Activated T-cell treated with anti-CD3 and anti-CD28 coated beads for 1 hour (primary cell): ENCODE measurements around the gene CBLN1.

ENCODE experiments used
- DNase-seq: peaks from one replicate; pipeline ENCODE4 v3.0.0-alpha.2; 2020; ENCODE audit warnings: low read depth

Gene CBLN1

DNA sequence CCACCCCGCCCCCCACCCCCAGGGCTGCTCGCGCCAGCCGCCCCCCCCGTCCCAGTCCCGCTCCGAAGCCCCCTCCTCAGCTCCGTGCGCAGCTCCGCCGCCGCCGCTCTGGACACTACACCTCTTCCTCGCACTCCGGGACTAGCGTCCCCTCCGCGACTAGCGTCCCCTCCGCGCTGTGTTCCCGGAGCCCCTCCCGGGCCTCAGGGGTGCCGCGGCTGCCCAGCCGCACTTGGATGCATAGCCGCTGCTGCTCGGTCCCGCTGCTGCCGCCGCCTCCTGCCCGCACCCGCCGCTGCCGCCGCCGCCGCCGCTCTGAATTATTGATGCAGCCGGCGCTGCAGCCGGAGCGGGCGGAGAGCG is at the start of gene CBLN1:
TSS of gene CBLN1 (minus strand) at position 359 of the 363 bp plus-strand sequence. CDS start 373 bp downstream, outside the sequence.
- no peak for DNase-seq

DNA sequence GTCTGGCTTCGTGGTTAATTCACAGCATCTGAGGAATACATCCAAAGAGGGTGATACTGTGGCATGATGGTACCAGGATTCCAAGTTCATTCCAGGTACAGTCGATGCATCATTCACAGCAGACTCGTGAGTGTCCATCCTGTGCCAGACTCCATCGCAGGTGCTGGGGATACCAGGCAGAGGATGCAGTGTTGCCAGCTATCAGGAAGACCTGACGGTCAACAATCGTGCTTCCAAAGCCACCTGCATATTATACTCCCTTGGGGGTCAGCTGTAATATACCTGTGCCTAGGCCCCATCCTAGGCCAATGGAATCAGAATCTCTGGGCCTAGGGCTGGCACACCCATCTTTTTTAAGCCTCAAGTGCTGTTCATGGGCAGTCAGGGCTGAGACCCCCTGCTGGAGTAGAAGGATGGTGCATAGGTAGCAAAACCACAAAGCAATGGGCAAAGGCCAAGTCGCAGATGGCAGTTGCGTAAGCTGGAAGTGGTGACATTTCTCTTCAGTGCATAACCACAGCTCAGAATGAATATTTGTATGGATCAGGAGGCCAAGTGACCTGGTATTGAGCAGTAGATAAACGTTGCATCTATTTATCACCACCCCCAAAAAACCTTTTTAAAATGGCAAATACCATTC is 49.0 kb upstream of the CBLN1 start:
- DNase-seq = no peak

DNA sequence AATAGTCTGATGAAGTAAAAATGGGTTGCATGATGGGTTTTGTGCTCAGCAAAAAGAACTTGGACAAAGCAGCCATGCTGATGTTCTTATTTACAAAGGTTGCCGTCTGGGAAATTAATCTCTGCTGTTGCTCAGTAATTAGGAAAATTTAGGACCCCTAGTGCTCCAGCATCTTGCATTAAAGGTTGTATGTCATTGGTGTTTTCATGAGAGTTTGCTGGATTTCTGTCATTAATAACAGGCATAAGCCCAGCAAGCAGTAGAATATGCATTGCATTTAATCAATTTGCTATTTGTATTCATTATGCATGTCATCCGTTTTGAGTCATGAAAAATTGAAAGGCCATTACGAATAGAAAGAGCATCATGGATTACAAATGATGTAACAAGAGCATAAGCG is 46.7 kb upstream of the CBLN1 start:
- DNase-seq = no peak

DNA sequence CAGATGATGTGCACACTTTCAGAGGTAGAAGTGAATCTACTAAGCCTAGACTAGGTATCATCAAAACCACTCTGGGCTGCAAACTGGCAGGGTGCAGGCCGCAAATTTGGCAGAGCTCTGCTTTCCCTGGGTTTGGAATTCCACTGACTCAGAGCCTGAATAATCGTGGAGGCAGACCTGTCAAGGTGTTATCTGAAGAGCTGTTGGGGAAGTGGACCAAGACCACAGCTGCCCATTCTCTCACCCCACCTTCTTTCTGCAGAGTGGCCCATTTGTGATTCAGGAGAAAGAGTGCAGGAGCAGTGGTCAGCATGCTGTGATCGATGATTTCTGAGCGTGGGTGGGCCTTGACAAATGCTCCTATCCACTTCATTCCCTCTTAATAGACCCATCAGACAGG is 45.8 kb upstream of the CBLN1 start:
- no peak for DNase-seq

DNA sequence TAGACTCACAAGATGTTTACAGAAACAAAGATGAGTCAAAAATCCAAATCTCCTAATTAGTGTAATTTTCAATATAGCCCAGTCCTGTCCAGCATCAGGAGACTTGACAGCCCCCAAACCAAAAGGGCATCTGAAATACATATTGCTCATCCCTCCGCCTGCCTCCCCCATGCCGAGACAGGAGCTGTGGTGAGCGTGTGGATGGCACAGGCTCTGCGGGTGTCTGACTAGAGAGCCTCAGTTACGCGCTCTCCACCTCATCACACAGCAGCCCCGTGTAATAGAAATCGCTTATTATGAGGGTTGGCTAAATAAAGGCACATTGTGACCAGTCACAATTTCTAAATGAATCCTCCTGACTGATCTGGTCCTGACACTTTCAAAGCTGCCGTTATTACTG is 43.1 kb upstream of the CBLN1 start:
- no peak for DNase-seq

DNA sequence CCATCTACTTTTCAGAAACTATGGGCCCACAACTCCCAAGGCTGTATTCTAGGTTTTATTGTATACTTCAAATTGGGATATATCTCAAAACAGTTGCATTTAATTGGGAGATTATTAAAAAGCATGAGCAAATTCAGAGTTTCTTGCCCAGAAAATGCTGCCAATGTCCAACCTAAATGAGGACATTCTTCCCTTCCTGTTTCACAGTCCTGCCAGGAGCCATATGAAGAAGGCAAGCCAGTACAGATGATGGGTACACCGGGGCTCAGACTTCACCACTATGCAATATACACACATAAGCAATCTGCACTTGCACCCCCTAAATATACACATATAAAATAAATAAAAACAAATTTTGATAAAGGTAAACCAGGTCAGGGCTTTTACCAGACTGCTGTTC is 34.0 kb upstream of the CBLN1 start:
- DNase-seq = no peak

DNA sequence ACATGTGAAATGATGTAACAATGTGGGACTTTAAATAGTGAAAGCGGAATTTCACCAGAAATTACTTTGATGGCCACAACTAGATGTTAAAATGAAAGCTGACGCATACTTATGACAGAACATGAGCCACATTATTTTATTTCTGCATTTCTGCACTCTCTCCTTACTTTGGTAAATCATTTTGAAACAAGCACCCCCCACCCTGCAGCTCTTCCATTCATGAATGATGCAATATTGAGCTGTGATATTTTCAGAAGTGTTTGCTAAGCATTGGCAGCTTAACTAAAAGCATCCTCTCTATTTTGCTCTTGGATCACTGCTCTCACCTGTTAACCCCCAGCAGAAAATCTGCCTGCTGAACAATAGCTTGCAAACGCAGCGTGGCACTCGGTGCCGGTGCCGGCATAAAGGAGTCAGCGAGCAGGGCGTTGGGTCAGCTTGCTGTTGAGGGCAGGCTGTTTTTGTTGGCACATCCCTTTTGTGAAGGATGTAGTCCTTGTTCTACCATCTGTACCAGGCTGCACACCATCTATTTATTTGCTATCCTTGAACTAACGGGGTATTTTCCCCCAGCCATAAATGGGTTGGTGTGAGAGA is 30.8 kb upstream of the CBLN1 start:
- DNase-seq = no peak

DNA sequence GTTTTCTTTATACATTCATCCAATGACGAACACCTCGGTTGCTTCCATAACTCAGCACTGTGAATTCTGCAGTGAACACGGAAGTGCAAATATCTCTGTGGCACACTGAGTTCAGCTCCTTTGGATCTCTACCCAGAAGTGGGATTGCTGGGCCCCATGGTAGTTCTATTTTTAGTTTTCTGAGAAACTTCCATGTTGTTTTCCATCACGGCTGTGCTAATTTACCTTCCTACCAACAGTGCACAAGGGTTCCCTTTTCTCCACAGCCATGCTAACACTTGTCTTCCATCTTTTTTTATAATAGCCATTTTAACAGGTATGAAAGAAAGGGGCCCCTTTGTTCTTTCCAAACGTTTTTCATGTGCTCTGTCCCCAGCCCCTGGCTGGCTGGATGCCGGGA is 30.2 kb upstream of the CBLN1 start:
- no peak for DNase-seq

DNA sequence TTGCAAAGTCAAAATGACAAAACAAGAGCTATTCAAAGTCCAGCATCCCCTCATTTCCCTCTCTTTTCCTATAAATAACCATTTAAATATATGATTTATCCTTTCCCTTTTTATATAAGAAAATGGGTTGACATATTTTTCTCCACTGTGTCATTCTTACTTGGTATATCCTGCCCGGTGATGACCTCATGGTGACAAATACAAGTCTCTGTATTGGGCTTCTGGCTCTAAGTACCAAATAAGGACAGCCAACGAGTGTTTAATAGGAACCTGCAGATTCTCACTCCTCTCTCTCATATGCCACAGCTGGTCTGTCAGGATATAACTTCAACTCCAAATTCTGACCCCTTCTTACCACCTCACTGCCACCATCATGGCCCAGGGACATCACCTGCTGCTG is 25.5 kb upstream of the CBLN1 start:
- DNase-seq = no peak

DNA sequence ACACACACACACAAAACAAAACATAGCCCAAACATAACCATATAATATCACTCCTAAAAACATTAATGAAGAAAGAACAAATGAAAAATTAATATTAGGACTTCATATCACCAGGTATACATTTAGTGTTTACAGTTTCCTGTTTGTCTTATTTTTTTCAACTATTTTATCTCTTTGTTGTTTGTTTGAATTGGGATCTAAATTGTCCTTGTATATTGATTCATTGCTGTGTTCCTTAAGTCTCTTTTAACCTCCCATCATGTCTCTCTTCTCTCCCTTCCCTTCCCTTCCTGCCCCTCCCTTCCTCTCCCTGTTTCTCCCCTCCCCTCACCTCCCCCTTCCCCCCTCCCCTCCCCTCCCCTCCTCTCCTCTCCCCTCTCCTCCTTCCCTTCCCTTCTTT is 23.8 kb upstream of the CBLN1 start:
- DNase-seq = no peak

DNA sequence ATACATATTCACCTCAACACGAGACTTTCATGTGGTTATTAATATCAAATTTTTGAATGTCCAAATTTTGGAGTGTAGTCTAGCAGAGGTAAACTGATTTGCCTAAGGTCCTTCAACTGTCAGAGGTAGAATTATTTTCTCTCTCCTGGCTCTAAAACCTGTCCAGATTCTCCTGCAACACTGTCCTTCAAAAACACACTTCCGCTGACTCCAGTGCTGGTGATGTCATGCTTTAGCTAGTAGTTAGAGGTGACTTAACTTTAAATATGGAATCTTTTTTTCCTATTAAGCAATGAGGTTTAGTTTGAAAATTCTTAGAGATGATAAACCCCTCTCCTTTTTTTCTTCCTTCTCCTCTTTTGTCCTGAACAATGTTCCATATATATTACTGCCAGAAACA is 10.8 kb upstream of the CBLN1 start:
- DNase-seq = no peak

DNA sequence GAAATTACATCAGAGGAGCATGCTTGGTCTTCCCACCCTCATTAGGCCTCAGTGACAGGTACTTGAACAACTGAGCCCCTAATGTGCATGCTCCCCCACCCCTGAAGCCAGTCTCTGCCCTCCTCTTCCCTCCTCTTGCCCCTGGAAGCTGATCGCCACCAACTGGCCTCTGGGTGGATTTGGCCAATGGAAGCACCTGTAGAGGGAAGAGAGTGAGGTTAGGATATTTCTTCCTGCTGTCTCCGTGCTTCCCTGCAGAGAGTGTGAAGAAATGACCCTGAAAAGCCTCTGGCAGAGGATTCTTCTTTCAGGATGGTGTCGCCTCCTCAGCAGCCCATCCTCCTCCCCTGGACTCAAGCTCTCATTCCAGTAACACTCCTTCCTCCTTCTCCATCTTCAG is 5.9 kb upstream of the CBLN1 start:
- DNase-seq = no peak

DNA sequence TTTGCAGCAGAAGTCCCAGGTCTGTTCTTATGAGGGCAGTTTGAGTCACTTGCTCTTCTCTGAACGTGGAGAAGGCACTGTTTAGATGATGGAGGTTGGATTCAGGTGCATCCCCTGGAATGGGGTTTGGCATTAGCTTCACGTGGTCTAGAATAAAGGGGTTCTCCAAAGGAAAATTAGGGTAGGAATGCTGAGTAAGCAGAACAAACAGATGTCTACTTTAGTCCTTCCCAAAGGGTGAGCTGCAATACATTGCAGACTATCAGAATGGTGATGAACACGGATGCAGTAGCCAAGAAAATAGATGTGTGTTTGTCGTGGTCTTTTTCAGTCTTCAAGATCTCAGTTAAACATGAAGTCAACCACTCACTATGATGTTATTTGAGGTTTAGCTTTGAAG is 3.3 kb upstream of the CBLN1 start:
- no peak for DNase-seq

DNA sequence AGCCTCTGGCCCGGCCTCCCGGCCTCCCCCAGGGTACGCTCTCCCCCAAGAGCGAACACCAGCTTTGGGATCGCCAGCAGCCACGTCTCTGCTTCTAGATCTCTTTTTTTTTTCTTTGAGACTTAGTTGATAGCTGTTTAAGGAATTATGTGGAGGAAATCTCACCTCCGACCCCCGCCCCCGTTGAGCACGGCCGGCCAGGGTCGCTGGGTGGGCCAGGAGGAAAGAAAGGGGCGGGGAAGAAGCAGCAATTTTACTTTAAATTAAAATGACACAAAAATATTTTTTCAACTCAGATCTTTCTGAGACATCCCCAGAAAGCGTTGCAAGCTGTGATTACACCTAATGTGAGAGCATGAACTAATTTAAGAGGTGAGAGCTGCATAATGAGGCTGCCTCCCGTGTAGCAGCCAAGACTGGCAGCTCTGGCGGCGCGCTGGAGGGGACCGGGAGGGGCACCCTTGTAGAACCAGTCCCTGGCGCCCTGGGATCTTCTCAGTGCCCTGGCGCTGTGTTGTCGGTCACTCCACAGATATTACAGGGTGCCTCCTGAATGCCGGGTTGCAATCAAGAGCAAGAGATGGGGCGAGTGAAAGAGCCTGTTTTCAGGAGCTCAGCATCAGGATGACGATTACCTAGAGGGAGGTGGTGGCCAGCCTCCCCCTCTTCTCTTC is 1.9 kb upstream of the CBLN1 start:
- DNase-seq = no peak

DNA sequence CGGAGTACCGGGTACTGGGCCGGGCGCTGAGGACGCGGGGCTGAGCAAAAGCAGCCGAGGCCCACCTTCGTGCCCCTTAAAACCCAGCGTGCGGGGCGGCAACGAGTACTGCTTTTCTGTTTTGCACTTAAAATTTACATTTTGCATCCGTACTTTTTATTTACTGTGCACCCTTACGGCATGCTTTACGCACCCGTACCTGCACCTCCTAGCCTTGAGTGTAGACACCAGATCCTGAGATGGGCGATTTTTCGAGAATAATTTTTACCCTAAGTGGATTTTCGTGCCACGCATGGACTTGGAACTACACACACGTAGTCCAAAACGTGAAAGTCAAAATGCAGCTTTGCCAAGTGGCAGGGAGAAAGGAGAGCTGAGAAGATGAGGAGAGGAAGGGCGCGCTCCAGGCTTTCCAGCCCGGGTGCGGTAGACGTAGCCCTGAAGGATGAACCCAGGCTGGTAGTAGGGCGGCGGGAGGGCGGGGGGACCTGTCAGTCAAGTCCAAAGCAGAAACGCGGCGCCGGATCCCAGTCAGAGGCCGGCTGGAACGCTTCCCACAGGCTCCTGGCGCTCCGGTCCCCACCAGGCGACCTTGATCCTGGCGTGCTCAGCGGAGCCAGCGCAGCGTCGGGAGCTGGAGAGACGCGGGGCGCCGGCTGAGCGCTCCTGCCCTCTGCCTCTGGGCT is 1.2 kb upstream of the CBLN1 start:
- no peak for DNase-seq

DNA sequence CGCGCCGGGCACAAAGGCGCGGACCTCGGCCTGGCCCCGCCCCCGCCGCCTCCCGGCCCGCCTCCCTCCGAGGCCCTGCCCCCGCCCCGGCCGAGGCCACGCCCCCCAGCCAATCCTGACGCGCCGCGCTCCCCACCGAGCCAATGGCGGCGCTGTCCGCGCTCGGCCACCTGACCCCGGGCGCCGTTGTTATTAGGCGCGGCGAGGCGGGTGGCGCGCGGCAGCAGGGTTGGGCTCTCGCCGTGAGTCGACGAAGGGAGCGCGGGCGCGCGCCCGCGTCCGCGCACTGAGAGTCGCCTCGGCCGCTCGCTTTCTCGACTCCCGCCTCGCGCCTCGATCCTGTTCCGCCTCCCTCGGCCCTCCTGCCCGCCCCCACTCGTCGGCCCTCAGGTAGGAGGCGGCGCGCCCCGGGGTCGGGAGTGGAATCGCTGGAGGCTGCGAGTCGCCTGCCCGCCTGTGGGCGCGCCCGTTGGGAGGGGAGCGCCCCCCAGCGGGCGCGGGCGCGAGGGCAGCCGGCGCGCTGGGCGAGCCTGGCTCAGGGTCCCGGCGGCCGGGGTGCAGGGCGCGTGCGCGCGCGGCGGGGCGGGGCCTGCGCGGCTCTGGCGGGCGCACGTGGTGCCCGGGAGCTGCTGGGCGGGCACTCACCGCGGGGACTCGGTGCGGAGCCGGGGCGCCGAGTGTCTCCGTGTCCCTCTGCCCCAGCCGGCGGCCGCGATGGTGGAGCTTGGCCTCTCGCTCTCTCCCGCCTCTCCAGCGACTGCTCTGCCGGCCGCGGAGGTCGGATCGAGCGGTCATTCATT is 405 bp upstream of the CBLN1 start:
- DNase-seq = peak; percentile 7

DNA sequence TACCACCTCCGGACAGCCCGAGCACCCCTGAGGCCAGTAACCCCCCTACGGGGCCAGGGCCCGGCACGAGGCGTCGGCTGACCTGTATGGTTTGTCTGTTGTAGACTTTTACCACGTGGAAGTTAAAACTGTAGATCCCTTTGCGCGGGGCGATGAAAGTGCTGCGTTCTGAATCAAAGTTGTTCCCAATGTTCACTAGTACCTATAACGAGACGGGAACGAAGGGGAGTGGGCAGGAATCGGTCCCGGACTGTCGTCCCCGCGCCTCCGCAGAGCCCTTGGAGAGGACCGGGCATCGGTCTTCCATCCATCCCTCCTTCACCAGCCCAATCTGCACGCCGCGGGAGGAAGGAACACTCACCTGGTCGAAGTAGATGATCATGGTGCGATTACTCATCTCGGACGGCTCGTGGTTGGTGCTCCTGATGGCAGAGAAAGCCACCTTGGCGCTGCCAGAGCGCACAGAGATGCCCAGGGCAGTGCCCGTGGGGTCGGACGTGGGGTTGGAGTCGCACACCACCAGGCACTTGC is 732 bp downstream of the CBLN1 start:
- no peak for DNase-seq

DNA sequence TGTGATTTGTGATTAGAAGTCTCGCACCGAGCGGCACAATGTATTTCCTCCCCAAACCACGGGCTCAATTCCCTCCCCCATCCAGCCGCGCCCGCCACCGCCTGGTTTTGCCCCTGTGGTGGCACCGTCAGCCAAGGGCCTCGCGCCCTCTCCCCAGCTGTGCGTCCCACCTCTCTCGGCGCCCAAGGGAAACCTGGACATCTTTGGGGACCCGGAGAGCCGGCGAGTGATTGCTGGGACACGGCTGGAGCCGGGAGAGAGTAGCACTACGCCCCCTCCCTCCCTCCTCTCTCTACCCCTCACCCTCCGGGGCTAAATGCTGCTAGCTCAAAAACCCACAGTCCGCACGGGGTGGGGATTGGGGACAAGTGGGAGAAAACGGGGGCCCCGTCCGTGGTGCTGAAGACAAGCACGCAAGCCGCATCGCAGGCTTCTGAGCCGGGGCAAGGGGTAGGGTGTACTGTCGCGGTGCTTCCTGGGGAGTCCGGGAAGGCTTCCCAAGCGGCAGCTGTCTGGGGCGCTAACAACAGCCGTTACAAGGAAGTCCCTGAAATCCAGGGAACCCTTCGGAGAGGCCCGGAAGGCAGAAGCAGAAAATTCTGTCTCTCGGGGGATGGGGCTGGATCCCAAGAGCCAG is 1.4 kb downstream of the CBLN1 start:
- no peak for DNase-seq

DNA sequence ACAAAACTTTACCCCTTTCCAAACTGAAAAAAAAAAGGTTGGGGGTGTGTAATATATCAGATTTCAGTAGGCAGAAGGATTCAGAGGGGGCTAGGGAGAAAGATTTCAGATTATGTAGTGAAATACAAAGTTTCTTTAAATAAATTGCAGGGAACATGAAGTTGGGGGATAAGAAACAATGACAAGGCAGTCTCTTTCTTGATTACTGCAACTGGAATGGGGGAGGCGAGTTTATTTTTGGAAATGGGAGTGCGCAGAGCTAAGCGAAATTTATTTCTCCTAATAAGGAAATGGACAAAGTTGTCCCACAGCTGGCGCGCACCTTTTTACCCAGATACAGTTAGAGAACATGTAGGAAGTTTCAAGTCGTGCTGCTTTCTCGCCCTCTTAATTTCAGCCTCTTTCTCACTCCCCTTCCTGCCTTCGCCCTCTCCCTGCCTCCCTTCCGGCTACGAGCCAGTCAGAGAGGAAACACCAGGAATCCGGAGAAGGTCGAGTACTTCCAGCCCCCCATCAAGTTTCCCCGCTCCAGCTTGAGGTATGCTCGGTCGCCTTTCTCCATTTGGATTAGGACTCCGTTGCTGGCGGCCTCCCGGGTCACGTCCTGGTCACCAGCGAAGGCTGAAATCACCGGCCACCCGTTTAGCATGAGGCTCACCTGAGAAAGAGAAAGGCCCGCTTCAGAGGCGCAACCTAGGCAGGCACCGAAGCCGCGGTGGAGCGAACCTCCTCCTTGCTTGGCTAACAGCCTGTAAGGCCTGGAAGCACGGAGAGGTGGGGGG is 2.5 kb downstream of the CBLN1 start:
- no peak for DNase-seq

DNA sequence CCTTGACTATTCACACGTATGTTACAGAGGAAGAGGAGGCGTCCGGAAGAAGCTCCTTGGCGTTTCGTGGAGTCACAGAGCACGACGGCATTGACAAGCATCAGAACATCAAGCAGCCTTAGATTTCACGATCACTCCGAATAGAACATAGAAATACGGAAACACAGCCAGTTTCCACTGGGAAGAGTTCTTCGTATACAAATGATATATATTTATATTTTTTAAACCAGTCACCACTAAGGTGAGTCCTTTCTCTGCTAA is 3.1 kb downstream of the CBLN1 start:
- no peak for DNase-seq
